Measurements from ENCODE around the gene S100A4.

Gene S100A4

DNA sequence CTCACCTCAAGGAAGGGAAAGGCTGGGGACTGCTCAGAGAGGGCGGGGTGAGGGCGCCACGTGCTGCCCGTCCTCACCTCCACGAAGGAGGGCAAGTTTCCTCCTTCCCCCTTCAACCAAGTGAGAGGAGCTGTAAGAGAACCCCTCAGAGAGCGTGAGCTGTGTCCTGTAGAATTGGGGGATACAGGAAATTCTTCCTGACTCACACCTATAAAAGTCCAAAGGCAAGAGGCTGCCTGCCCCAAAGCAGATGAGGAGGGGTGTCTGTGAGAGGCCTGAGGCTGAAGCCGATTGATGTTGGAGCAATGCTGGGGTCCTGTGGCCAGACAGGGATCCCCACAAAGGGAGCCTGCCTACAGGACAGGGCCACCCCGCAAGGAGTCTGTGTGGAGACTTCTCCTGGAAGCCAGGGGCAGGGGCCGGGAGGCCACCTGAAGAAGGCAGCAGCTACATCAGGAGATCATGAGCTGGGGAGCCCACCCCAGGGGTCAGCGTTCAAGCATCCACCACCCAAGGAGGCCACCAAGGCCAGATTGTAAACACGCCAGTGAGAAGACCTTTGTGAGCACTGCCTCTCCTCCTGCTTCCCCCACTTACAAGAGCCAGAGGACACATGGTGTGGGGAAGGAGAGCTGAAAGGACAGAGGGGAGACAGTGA is 37.6 kb downstream of the S100A4 start:
- no peak for DNase-seq (ENCODE audit: low read depth in 2 of 2)

DNA sequence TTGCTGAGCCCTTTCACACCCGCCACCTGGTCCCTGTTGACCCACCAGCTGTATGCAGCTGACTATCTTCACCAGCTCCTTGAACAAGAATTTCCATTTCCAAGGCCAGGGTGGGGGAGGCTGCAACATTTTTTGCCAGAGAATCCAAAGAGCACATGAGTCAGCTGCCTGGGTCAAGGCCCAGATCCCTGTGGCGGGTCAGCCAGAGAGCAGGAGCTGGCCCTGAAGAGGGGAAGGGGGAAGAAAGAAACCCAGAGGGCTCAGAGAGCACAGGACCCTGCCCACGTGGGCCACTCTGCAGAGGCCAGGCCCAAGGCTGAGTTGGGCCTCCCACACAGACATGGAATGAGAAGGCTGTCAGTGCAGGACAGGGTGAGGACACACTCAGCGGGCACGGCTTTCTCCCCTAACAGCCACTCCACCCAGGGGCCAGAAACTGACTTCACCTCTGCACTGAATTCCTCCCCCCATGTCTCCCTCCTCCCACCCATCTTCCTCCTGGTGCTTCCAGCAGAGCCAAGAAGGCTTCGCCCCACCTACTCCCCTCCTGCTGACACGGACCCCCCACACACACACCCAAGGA is 38.7 kb downstream of the S100A4 start:
- DNase-seq (ENCODE audit: low read depth in 2 of 2) = no peak

DNA sequence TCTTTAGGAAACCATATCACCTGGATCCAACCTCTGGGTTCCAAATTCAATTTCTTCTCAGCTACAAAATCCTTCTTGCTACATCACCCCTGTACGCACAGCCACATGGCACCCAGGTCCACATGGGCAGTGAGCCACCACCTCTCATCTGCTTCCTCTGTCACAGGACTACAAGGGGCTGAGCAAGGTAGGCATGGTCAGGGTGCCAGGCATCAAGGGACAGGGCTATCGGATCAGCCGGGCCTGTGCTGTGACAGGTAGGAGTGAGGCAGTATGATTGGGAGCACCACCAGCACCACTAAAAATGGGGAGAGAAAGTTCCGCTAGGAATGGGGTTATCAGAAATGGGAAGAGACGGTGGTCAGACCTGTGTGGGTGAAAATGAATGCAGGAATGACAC is 39.2 kb downstream of the S100A4 start:
- no peak for DNase-seq (ENCODE audit: low read depth in 2 of 2)

DNA sequence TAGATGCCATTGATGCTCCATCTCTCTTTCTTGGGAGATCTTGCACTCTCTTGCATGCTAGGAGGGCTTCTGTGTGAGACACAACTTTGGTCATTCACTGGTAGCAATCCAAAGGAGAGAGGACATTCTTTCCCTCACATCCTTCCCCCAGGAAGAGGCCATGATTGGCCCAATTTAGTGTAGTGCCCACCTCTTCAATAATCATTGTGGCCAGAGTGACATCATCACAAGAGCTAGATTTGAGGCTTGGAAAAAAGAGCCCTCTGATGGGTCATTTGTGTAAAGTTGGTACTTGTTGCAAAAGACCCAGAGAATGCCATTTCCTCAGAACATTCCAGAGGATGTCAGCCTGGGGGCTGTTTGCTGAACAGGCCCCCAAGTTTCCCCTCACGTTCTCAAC is 40.0 kb downstream of the S100A4 start:
- no peak for DNase-seq (ENCODE audit: low read depth in 2 of 2)

DNA sequence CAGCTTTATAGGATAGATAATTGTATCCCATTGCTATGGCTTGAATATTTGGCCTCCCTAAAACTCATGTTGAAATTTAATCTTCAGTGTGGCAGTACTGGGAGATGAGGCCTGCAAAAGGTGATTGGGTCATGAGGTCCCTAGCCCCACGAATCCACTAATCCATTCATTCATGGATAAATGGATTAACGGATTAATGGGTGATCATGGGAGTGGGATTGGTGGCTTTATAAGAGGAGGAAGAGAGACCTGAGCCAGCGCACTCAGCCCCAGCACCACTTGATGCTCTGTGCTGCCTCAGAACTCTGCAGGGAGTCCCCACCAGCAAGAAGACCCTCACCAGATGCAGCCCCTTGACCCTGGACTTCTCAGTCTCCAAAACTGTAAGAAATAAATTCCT is 41.8 kb downstream of the S100A4 start:
- DNase-seq (ENCODE audit: low read depth in 2 of 2) = no peak

DNA sequence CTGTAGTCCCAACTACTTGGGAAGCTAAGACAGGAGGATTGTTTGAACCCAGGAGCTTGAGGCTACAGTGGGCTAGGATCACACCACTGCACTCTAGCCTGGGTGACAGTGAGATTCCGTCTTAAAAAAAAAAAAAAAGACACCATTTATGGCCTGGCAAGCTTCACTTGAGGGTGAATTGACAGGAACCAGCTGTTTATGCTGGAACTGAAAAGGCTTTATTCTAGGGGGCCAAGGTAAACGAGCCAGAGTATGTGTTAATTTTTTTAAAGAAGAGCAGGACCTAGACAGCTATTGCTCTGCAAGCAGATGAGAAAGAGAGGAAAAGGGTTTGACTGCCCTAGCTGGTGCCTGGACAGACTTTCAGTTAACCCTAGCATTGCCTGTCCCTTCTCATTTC is 46.9 kb downstream of the S100A4 start:
- no peak for DNase-seq (ENCODE audit: low read depth in 2 of 2)

DNA sequence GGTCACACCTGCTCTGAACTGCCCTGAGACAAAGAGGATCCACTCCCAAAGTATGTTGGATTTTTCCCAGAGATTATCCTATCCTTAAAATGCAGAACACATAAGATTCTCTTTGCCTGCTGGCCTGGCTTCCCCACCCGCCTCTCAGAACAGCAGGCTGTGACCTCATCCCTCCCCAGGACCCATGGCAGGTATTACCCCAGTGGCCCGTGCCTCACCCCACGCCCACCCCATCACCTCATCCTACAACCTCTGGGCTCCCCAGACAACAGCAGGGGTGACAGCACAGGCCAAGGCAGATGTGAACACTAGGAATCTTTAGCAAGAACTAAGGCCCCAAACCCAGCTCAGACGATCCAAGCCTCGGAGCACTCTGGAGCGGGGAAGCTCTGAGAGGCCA is 50.1 kb downstream of the S100A4 start:
- no peak for DNase-seq (ENCODE audit: low read depth in 2 of 2)

DNA sequence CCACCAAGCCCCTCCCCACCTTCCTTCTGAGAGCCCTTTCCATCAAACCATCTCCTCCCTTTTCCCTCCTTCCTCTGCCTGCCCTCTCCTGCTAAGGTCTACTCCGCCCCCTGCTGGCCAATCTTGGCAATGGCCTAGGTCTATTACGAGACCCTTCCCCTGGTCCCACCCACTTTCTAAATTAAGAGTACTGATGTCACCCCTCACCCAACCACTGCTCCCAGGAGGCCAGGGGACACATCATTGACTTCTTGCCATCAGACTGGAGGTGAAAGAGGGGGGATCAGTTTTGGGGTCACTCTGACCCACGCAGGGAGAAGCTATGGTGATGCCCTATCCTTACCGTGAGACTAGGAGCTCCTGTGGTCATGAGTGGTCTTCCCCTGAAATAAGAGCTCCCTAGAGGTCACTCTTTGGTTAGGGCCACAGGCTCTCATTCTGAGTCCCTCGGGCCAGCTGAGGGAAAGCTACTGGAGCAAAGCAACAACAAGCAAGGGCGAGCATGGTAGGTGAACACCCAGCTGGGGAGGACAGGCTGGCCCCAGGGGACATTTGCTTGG is 50.5 kb downstream of the S100A4 start:
- DNase-seq (ENCODE audit: low read depth in 2 of 2) = peak; percentile 20 to 62

All from stimulated activated CD8-positive, alpha-beta memory T cell treated with anti-CD3 and anti-CD28 coated beads, Interleukin-2, amount 100 ng/mL, for 1 hour (primary cell).